Activated CD4-positive, alpha-beta T cell treated with anti-CD3 and anti-CD28 coated beads, Interleukin-2, Interleukin-6, amounts not matched to agents 100 ng/mL and 50 ng/mL, durations not matched to agents 16 hours and 8 hours (primary cell): Measurements from ENCODE around the gene RABL3.
A peak's percentile ranks its signal among the peaks of the same experiment; 100 is the strongest.
"Not testable (repeated sequence)": the region's sequence is repeated elsewhere in the genome, so short reads cannot be mapped to it uniquely, and the experiment has no call there.

ENCODE experiments used
- DNase-seq: peaks from one replicate; pipeline ENCODE4 v3.0.0-alpha.2; 2020

Gene RABL3

DNA sequence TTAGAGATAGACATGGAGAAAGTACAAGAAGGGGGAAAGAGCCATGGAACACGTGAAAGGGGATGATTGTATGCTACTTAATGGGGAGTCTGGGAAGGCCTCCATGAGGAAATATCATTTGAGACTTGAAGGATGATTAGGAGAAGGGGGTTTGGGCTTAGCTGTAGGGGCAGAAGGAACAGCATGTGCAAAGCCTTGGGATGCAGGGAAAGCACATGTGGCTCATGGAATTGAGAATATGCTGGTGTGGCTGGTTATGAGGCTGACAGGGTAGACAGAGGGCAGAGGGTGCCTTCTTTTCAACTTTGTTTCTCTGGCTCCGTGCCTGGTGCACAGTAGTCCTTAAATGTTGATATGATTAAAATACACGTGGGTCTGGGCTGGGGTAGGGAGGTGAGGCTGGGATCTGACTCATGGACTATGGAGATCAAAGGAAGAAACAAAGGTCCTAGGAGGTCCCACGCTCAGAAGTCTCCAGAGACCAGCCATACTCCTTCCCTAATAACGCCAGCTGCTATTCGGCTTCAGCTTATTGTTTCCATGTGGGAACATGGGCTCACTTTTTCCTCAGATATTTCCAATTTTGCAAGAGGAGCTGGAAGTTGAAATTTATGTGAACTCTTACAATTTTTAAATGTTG lies 1.4 kb upstream of the RABL3 start:
- no peak for DNase-seq

DNA sequence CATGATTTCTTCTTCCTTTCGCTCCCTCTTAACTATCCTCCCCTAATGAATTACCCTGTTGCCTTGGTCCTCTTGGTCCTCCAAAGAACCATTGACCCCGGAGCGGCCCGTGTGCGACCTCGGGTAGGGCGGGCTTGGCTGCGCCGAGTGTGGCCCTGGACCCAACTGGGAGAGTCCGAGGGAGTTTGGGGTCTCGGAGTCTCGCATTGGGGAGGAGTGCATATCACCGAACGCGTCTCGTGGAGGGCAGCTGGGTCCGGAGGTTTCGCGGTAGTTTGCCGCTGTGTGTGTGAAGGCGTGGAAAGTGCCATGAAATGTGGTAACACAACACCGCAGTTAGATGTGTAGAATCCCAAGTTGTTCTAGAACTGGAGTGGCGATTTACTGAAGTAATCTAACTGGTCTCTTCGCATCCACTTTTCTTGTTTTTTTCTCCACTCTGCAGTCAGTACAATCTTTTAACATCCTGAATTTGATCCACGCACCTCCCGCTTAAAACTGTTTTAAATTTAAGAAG lies 591 bp upstream of the RABL3 start:
- peak; percentile 29 for DNase-seq

DNA sequence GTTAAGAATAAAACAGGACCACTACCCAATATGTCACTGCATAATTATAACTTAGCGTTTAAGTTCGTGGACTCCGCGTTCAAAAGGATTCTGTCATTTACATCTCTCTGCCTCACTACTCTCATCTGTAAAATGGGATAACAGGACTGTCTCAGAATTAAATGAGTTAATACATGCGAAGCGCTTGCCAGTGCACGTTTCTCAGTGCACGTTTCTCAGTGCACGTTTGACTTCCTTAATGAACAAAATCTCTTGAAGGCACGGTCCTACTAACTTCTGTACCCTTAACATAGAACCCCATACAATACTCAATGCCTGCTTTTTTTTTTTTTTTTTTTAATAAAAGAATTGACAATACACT lies 499 bp downstream of the RABL3 start:
- no peak for DNase-seq

DNA sequence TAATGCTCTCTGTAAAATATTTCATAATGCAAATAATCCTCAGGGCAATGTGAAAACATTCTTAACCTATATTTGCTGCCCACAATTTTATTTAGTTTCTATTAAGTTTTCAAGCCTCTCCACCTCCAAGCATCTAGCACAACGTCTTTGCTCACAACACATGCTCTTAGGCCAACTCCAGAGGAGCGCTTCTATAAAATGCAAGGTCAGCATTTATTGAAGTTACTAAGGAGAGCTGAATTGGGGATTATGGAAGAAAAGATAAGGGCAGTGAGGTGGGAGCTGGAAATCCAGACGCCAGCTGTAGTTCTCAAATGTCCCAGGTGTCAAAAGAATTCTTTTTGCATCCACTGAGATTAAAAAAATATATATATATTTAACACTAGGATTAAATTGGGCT lies 996 bp downstream of the RABL3 start:
- DNase-seq = no peak

DNA sequence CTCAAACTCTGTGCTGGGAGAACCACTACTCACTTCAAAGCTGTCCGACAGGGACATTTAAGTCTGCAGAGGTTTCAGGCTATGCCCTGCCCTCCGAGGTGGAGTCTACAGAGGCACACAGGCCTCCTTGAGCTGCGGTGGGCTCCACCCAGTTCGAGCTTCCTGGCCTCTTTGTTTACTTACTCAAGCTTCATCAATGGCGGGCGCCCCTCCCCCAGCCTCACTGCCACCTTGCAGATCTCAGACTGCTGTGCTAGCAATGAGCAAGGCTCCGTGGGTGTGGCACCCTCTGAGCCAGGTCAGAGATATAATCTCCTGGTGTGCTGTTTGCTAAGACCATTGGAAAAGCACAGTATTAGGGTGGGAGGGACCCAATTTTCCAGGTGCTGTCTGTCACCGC lies 4.3 kb downstream of the RABL3 start:
- DNase-seq = not testable (repeated sequence)

DNA sequence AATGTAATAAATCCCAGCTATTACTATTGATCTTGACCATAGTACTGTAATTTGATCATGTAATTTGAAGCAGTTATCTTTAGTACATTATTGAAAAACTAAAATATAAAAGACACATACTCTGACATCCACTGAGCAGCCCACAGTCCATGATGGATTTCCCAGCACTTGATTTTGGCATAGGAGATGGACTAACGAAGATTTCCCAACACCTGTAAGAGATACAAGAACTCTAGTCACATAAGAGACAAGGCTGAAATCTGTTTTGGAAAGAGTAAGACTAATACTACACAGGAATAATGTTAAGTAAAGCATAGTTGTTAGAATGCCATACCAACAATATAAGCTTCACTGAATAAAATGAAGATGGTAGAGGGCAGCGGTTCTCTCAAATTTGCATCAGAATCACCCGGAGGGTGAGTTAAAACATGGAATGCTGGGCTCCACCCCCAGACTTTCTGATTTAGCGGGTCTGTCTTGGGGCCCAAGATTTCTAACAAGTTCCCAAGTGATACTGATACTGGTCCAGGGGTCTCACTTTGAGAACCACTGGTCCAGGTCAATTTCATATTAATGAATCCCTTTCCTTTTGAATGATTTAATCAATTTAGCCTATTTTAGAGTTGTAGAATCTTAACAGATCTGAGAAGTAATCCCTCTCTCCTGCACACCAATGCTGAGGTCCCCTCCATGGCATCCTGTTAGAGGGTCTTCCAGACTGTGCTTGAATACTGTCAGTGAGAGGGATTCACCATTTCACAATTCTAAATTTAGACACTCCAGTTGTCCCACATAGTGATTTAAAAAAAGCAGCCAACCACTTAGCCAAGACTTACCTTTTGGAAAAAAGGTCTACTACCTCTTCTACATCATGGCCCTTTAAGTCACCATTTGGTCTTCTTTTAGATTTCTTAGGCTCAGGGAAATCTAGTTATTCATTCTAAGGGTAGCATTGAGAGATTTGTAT lies 11.5 kb downstream of the RABL3 start:
- no peak for DNase-seq

DNA sequence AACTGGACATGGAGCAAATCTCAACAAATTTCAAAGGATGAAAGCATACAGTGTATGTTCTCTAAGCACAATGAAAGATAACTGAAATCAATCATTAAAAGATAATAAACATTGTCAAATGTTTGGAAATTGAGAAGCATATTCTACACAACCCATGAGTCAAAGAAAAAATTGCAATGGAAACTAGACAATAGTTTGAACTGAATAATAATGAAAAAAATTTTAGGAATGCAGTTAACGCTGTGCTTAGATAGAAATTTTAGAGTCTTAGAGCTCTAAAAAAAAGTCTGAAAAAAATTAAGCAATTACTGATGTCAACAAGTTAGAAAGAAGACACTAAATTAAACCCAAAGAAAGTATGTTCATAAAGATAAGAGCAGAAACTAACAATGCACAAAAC lies 15.5 kb downstream of the RABL3 start:
- no peak for DNase-seq

DNA sequence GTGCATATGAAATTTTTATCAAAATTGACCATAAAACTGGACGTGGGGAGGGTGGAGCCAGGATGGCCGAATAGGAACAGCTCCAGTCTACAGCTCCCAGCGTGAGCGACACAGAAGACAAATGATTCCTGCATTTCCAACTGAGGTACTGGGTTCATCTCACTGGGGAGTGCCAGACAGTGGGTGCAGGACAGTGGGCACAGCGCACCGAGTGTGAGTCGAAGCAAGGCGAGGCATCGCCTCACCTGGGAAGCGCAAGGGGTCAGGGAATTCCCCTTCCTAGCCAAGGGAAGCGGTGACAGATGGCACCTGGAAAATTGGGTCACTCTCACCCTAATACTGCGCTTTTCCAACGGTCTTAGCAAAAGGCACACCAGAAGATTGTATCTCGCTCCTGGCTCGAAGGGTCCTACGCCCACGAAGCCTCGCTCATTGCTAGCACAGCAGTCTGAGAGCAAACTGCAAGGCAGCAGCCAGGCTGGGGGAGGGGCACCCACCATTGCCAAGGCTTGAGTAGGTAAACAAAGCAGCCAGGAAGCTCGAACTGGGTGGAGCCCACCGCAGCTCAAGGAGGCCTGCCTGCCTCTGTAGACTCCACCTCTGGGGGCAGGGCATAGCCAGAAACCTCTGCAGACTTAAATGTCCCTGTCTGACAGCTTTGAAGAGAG lies 23.0 kb downstream of the RABL3 start:
- peak; percentile 20 for DNase-seq

DNA sequence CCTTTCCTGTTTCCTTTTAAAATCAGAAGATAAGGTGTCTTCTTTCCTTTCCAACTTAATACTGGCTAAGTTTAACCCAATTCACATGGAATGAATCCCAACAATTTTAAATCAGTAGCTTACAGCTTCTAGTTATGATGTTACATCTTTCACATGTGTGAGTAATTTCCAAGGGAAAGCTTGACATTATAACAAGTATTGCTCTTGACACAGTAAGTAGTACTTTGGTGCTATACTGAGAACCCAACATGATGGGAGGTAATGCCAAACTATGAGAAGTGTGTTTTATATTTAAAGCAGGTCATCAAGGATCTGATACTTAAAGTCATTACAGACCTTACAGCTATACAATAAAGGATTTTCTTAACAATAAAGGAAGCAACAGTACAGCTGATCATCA lies 29.1 kb downstream of the RABL3 start:
- no peak for DNase-seq

DNA sequence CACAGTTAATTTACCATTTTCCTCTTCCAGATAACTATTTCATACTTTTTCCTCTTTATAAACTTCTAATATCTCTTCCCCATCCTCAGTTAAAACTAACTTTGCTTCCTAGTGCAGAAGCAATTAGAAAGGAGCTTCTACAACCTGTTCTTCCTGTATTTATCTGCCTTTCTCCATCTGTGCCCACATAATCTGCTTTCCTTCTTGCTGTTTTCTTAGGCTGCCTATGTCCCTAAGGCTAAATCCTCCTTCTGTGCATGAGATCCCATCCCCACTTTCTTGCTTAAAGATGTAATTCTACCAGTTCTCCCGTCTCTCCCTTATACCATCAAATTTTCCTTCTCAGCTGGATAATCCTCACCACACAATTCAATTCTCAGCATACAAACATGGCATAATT lies 31.9 kb downstream of the RABL3 start:
- no peak for DNase-seq

DNA sequence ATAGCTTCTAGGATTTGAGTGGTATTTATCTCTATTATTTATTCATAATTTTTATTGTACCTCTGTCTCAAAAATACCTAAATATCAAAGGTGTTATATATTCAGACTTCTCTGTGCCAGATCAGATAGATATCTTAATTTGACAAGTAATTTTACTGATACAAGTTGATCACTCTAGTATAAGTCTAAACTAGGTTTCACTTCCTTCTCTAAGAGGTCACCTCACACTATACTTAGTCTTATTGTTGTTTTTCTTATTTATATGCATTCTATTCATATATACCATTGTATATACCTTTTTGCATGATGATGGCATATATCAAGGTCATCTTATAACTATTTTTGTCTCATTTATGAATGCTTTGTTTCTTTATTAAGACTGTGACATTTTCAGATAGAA lies 33.9 kb downstream of the RABL3 start:
- no peak for DNase-seq

DNA sequence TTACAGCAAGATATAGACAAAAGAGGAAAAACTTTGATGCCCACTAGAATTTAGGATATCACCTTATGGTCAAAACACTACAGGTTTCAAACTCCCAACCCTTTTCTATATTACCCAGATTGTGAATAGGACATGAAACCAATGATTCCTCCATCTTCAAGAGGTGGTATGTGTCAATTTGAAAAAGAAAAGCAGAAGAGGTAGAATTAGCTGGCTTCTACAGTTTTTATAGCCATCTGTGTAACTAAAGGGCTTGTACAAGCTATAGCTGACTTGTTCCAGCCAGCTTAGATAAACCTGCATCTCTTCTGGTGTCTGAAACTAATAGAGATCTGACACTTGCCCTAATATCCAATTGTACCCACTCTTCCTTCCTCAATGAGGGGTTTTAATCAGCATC lies 35.4 kb downstream of the RABL3 start:
- DNase-seq = no peak

DNA sequence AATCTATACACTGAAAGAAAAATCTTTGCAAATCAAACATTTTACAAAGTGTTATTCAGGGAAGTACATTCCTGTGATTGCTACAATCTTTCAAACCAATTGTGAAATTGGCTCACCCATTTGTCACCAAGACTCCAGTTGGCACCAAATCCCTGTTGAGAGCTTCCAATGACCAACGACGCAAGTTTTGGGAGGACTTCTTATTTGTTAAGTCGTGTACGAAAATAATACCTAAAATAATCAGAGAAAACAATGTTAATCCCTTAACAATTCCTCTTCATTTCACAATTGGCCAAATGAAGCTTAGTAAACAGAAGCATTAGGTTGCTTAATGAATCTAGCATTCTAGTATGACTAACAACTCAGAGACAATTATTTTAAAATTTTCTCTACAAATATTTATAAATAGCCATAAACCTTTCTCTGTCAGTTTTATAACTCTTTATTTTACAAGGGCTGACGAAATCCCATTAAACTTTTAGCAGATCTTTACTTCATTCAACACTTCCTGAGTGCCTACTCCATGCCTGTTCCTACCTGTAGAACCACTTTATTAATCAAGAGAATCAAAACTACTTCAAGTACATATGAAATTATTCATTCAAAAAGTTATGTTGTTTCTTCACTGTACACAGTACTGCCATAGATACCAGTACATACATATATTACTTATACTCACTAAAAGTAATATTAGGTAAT lies 36.3 kb downstream of the RABL3 start:
- no peak for DNase-seq

DNA sequence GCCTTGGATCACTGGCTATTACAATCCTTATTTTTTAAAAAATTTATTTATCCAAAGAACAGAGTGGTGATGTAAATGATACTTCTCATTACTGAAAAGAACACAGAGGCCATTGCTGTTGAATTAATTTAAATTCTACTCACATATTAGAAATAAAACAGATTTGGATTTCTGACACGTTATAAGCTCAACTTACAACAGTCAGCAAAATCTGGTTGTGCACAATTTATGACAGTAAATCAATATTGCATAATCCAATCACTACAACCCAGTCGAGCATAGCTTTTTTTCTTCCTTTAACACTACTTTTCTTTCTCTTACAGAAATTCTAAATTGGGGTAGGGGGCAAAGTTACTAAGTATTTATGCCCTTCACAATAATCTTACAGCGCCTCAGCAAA lies 43.0 kb downstream of the RABL3 start:
- DNase-seq = no peak

DNA sequence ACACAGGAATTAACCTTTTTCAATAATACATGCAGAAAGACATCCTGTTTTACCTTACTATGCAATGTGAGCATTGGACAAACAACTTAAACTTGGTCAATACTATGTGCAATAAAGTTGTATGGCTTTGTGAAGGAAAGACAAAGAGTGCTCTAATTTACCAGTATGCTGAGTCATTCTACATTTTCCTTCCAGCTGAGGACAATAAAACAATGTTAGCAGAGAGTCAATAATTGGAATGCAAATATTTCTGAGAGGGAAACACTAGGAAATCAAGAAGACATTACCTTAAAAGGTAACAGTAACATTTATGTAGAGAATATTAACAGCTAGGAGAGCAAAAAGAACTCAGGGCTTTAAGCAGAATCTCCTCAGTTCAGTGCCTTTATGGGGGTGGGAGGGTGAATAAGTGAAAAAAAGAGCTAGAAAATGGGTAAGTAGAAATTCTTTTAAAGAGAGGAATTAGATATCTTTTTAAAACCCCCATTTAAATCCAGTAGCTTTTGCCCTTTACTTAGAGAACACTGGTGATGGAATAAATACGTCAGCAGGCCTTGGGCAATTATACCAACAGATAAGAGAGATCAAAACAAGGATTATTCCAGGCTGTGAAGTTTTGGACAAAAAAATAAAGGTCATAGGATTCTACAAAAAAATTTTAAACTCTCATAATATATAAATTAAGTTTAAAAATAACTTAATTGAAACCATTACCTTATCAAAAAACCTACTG lies 48.7 kb downstream of the RABL3 start:
- DNase-seq = no peak

DNA sequence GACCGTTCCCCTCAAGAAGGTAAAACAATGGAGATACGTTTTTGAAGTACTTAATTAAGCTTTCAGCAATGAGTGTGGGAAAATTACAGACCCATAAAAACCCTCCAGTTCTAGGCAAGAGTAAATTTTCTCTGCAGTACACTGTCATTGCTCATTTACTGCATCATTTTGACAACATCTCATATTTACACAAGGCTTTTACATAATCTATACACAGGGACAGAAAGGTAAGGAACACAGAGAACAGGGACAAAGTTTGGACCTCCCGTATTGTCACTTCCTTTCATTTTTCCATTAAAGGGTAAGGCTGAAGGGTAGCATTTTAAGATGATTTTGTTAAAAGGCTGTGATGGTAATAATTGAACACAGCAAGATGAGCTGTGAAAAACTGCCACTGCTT lies 52.9 kb downstream of the RABL3 start:
- no peak for DNase-seq

DNA sequence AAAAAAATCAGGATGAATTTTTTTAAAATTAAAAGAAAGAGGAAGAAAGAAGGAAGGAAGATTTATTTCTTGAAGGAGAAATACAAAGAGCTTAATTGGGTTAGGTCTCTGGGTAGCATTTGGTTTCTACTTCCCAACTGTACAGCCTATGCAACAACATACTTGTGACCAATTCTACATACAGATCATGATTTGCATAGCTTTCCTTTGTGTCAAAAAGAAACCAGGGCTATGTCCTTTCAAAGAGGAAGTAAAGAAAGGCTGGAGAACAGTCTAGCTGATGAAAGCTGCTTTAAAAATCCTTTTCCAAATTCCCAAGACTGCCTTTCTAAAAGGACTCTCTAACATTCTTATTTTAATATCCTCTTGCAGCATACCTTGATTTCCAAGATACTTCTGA lies 54.2 kb downstream of the RABL3 start:
- DNase-seq = no peak

DNA sequence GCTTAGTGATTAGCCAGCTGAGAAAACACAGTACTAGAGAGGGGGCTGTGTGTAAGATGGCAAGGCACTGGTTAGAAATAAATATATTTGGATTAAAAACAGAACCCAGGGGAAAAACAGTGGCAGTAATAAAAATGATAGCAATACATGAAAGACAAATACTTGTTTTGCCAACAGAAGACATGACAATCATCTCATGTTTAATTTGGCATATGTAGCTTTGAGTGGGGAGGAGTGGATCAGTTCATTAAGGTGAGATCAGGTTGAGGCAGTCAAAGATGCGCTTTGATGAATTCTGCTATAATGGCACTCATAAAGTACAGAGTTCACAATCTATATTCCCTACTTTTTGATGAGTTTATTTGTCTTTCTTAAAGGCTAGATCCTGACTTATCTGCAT lies 56.9 kb downstream of the RABL3 start:
- no peak for DNase-seq

DNA sequence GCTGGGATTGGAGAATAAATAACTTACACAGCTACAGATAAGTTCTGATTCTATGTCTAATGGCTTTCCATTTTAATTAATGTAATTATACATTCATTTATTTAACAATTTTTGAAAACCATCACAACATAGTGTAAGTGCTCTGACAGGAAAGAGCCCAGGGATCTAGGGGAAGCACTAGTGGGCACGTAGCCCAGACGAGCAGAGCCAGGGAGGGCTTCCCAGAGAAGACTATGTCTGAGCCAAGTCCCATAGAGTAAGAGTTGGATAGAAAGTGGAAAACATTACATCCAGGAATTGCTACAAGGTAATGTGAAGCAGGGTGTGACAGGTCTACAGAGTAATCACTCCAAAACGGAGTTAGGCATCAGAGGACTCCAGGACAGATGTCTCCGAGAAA lies 57.4 kb downstream of the RABL3 start:
- DNase-seq = no peak

DNA sequence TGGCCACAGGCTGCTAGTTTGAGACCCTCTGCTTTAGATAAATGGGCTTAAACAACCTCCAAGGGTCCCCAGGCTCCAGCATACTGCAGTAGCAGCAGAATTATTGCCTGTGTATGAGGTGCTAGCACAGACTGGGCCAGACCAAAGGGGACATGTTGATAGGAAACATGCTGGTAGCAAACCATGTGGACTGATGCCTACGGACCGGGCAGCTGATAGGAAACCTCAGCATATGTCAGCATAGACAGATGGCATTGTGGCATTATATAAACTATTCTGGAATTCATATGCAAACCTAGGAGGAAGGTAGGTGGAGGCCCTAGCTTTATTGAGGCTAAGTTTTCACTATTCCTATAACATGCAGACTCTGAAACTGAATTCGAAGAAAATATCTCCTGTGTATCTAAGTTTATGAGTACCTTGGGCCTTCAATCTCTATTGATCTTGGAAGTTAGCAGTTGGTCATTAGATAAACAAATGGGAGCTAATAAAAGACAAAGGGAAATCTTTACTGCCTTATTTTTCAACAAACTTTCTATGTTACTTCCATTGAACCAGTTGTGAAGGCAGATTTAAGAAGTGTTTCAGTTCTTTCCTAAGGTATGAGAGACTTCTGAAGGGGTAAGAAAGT lies 58.5 kb downstream of the RABL3 start:
- DNase-seq = no peak

DNA sequence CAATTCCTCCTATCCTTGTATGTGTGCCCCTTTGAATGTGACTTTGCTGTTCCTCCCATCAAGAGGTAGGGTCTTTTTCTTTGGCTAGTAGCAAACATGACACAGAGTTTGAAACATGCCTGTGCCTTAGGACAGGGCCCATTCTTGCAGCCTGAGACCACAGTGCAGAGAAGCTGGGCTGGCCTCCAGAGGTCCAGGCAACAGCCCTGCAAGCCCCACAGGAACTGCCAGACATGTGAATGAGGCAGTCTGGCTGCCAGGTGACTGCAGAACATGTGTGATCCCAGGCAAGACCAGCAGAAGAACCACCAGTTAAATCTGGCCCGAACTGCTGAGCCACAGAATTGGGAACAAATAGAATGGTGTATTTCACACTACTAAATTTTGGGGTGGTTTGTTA lies 59.1 kb downstream of the RABL3 start:
- DNase-seq = no peak

DNA sequence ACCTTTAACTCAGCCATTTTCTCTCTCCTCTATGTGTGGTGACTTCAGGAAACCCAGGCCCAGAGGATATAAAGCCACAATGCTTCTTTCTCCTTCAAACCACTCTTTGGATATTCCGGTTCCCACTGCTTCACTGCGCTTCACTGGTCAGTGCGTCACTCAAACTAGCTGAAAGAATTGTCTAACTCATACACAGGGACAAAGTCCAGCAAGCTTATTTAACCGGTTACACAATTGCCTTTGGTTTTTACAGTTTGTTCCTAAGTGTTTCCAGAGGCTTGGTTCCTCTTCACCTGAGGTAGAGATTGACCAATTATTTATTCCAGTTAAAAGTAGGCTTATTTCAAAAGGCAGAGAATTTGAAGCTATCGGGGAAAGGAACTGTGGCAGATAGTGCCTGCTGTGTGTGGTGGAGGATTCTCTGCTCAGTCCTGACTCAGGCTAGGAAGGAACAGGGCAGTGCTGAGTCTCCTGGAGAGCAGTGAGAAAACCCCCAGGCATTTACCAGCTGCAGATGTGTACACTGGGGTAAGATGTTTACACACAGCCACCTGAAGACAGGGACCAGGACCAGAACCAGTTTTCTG lies 60.1 kb downstream of the RABL3 start, which contains the start of gene HGD:
TSS of gene HGD (minus strand) at position 145 of the 587 bp plus-strand sequence. CDS start at position 17, 128 bp downstream.
- DNase-seq = no peak
